ENCODE measurements around the gene FRMPD3.

DNA sequence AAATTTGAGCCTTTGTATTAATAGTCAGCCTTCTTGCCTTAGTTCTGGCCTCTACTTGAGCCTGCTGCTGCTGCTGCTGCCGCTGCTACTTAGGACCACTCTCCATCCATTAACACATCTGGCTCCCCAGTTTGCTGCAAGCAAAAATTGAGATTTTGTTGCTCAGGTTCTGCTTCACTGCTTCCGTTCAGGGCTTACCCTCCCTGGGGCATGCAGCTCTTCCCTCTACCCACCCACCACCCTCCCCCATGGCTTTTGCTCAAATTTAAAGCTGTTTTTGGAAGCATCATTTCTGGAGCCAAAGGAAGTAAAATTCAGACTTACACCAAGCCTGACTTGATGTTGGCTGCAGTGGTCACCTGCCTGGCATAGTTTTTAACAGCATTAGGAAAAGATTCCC lies 28.9 kb upstream of the FRMPD3 start:
- TF ChIP-seq ZNF350 (tag by site-specific recombination; IDR thresholded peaks at IDR 0.05) (no peak), ZEB2 (tag by site-specific recombination; IDR thresholded peaks at IDR 0.05) (no peak), YY1 (tag by site-specific recombination; IDR thresholded peaks at IDR 0.05) (no peak)
- TF ChIP-seq, protein P1, sequence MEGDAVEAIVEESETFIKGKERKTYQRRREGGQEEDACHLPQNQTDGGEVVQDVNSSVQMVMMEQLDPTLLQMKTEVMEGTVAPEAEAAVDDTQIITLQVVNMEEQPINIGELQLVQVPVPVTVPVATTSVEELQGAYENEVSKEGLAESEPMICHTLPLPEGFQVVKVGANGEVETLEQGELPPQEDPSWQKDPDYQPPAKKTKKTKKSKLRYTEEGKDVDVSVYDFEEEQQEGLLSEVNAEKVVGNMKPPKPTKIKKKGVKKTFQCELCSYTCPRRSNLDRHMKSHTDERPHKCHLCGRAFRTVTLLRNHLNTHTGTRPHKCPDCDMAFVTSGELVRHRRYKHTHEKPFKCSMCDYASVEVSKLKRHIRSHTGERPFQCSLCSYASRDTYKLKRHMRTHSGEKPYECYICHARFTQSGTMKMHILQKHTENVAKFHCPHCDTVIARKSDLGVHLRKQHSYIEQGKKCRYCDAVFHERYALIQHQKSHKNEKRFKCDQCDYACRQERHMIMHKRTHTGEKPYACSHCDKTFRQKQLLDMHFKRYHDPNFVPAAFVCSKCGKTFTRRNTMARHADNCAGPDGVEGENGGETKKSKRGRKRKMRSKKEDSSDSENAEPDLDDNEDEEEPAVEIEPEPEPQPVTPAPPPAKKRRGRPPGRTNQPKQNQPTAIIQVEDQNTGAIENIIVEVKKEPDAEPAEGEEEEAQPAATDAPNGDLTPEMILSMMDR (tag by site-specific recombination; IDR thresholded peaks at IDR 0.05) = no peak
- TF ChIP-seq, protein P2, sequence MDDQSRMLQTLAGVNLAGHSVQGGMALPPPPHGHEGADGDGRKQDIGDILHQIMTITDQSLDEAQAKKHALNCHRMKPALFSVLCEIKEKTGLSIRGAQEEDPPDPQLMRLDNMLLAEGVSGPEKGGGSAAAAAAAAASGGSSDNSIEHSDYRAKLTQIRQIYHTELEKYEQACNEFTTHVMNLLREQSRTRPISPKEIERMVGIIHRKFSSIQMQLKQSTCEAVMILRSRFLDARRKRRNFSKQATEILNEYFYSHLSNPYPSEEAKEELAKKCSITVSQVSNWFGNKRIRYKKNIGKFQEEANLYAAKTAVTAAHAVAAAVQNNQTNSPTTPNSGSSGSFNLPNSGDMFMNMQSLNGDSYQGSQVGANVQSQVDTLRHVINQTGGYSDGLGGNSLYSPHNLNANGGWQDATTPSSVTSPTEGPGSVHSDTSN (CRISPR knock-in tag; IDR thresholded peaks at IDR 0.05) = no peak
- TF ChIP-seq, protein P3, sequence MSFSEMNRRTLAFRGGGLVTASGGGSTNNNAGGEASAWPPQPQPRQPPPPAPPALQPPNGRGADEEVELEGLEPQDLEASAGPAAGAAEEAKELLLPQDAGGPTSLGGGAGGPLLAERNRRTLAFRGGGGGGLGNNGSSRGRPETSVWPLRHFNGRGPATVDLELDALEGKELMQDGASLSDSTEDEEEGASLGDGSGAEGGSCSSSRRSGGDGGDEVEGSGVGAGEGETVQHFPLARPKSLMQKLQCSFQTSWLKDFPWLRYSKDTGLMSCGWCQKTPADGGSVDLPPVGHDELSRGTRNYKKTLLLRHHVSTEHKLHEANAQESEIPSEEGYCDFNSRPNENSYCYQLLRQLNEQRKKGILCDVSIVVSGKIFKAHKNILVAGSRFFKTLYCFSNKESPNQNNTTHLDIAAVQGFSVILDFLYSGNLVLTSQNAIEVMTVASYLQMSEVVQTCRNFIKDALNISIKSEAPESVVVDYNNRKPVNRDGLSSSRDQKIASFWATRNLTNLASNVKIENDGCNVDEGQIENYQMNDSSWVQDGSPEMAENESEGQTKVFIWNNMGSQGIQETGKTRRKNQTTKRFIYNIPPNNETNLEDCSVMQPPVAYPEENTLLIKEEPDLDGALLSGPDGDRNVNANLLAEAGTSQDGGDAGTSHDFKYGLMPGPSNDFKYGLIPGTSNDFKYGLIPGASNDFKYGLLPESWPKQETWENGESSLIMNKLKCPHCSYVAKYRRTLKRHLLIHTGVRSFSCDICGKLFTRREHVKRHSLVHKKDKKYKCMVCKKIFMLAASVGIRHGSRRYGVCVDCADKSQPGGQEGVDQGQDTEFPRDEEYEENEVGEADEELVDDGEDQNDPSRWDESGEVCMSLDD (tag by site-specific recombination; IDR thresholded peaks at IDR 0.05) = no peak
